BJ (cell line): Measurements from ENCODE around the gene NCOA7. TPM values are rescaled to one million over a fixed set of nuclear protein-coding genes. Genes with fewer than 3 reads are reported as not detected.

ENCODE experiments used
- CTCF ChIA-PET: fragments of 350-600 bp; formaldehyde crosslinking; extraction: SDS; loops from one replicate; lab custom pipeline; 2021; ENCODE audit warnings: antibody characterized with exemption, inconsistent platforms; lab: Yijun Ruan, JAX
- POLR2A ChIA-PET: fragments of 300-600 bp; sonication (Branson Sonifier 250); formaldehyde crosslinking; extraction: SDS; loops from one replicate; lab custom pipeline; 2021; ENCODE audit warnings: antibody characterized with exemption; lab: Charles Lee
- DNase-seq: peaks from one replicate; pipeline ENCODE4 v3.0.0-alpha.2; 2011; ENCODE audit warnings: low read depth
- H3K27me3 ChIP-seq: 2 replicates; pipeline ENCODE4 v1.6.0; 2011; ENCODE audit warnings: low read length; ENCODE audit not compliant: control insufficient read depth, insufficient read depth
- H3K36me3 ChIP-seq: 2 replicates; pipeline ENCODE4 v1.5.1; 2011; ENCODE audit warnings: low read length; ENCODE audit not compliant: control insufficient read depth, insufficient read depth
- H3K4me3 ChIP-seq: 2 replicates; pipeline ENCODE4 v1.5.1; 2011; ENCODE audit warnings: low read depth, mild to moderate bottlenecking, control low read depth, low read length
- CTCF ChIP-seq: IDR thresholded peaks from 2 replicates; pipeline ENCODE4 v1.5.1; 2011; ENCODE audit warnings: low read depth, mild to moderate bottlenecking, control low read depth, inconsistent platforms, low read length, moderate library complexity; ENCODE audit not compliant: insufficient read depth
- polyA plus RNA-seq: library from polyadenylated mRNA; depleted of rRNA; stranded (reverse); fragments of >200 nt; gene quantifications from 2 replicates; pipeline ENCODE4 v1.2.3, GENCODE V29; 2011

The NCOA7 gene
- polyA plus RNA-seq, 1 experiment: 27.2 TPM

GRCh38 chr6:125743604-125744003, 47.2 kb upstream of the NCOA7 start:
- TF ChIP-seq CTCF: no peak
- ChIA-PET CTCF (no interaction called here), POLR2A (no interaction called here)
- no peaks in the 10 kb centered on the region for H3K36me3 ChIP-seq
- no peak for DNase-seq
- no peak overlapping the region for H3K4me3 ChIP-seq
- peaks cover 28% of the 10 kb centered on the region for H3K27me3 ChIP-seq

GRCh38 chr6:125745281-125746018, 45.3 kb upstream of the NCOA7 start:
- Histone ChIP-seq H3K27me3 (peaks cover 40% of the 10 kb centered on the region), H3K36me3 (no peaks in the 10 kb centered on the region), H3K4me3 (no peak overlapping the region)
- DNase-seq: no peak
- no peak for TF ChIP-seq CTCF
- POLR2A ChIA-PET: no interaction called here
- CTCF ChIA-PET: interaction anchor here (1.0 kb wide), 1 partner anchor 23 kb away, joined by 3 read pairs; no protein-coding TSS in a partner anchor

GRCh38 chr6:125746019-125746414, 44.7 kb upstream of the NCOA7 start:
- no peak for DNase-seq
- H3K27me3 ChIP-seq: peaks cover 45% of the 10 kb centered on the region
- TF ChIP-seq CTCF: no peak
- no peak overlapping the region for H3K4me3 ChIP-seq
- H3K36me3 ChIP-seq: no peaks in the 10 kb centered on the region
- ChIA-PET POLR2A (no interaction called here), CTCF (no interaction called here)

- ChIA-PET POLR2A (no interaction called here), CTCF (interaction anchor here (0.5 to 1.3 kb wide), 2 partner anchors 595 to 869 kb away, joined by 3 read pairs; no protein-coding TSS in a partner anchor)
- TF ChIP-seq CTCF: no peak
- Histone ChIP-seq H3K36me3 (no peaks in the 10 kb centered on the region), H3K27me3 (peaks cover 46% of the 10 kb centered on the region), H3K4me3 (no peak overlapping the region; the same call in 1 of the 2 replicates)
- DNase-seq: no peak
Observed at GRCh38 chr6:125746731-125747588, 43.8 kb upstream of the NCOA7 start.
